GM19035 (cell line): ENCODE measurements around the gene GALNT17.
"Not testable (repeated sequence)": the region's sequence is repeated elsewhere in the genome, so short reads cannot be mapped to it uniquely, and the experiment has no call there.

Experiments
- ATAC-seq: cut with Tn5 transposase; IDR thresholded peaks from one replicate; pipeline ENCODE4 v1.9.1; 2021; ENCODE audit not compliant: unreplicated experiment

GALNT17 gene

GRCh38 chr7:71543396-71543795, 411.5 kb downstream of the GALNT17 start:
- no peak for ATAC-seq

DNA sequence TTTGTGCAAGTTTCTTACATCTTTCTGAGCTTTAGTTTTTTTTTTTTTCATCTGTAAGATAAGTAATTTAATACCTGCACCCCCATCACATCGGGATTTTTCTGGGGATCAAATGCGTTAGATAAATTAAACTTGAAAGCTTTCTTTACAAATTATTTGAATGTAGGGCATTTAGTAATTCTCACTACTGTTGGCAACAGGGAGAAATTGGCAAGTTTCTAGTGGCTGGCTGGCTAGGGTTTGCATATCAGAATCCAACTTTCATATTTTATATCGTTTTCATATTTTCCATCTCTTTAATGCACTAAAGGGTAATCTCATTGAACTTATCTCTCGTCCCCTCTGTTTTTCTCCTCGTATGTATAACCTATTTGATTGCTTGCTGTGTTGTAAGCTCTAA, 412.9 kb downstream of the GALNT17 start:
- no peak for ATAC-seq

DNA sequence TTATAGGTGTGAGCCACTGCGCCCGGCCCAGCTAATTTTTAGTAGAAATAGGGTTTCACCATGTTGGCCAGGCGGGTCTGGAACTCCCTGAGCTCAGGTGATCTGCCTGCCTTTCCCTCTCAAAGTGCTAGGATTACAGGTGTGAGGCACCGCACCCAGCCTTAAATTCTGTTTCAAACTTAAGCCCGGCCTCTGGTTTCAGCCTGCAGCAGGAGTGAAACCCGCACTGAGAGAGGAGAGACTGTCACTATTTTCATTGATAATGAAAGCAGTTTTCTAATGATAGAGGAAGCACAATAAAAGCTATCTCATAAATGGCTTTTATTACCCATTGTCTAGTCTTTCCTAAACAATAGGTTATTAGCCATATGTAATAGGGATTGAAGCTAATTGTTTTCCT, 415.5 kb downstream of the GALNT17 start:
- ATAC-seq: no peak

DNA sequence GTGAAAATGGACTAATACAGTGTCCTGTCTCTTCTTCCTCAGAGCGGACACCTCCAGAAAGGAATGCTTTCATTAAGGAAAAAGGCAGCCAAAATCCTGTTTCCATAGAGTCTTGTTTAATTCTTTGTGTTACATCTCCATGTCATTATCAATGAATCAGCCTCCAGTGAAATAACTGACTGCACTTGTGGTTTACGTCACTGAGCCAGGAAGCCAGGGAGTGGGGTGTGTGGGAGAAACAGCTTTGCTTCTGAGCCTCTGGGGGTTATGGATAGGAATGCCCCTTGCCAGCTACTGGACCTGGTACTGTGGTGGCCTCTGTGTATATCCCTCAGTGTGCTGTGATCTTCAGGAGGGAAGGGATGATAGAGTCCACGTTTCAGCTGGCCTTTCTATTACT, 416.8 kb downstream of the GALNT17 start:
- no peak for ATAC-seq

- no peak for ATAC-seq
Observed at GRCh38 chr7:71553306-71553705, 421.4 kb downstream of the GALNT17 start.

- no peak for ATAC-seq
Observed at GRCh38 chr7:71555758-71556157, 423.8 kb downstream of the GALNT17 start.

DNA sequence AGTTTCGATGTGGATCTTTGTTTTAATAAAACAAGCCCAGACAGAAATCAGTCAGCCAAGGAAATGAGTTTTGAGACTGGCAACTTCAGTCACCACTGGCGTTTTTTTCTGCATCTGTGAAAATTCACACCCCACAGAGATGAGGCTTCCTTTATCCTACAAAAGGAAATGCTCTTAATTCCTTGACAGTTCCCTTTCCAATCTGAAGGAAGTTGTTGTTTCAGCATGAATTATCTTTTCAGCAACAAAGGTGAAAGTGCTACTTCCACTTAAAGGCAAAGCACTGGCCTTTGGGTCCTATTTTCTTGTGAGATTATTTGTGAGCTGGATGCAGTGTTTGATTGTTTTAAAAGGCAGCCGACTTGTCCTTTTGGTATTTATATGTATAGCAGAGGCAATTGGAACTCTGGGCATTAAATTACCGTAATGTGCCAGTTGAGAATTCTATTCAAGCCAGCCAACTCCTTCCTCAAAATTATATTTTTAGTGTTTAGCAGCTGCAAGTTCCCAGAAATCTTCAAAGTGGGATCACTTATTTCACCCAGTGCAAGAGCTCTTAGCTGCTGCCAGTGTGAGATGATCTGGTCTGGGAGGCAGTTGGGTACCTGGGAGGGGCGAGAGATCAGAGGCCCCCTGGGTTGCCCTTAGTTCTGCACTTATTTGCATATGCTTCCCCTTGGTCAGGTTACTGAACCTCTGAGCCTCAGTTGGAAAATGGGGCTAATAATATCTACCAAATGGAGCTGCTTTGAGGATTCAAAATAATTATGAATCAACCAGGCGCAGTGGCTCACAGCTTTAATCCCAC, 427.1 kb downstream of the GALNT17 start:
- no peak for ATAC-seq

DNA sequence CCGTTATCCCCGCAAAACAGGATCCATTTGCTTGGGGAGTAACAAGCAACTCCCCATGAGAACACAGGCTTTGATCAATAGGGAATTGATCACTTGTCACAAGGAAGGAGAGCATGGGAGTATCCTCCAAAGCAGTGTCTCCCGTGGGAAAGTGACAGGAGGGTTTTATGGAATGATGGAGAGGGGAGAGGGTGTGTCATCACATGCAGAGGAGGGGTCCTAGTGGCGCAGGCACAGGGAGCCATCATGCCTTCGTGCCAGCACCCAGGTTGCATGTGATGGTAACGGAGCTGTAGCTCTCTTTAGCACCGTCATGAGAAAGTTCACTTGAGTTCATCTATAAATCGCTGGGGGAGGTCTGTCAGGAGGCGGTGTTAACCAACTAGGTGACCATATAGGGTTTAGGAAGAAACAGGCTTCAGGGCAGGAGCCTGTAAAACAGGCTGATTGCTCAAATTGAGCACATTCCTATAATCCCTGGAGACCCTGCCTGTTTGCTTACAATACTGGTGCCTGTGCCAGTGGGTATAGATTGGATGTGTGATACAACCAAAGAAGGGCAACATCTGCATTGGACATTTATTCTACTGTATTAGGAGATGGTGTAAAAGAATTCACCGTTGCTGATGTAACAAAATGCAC, 428.5 kb downstream of the GALNT17 start:
- no peak for ATAC-seq

DNA sequence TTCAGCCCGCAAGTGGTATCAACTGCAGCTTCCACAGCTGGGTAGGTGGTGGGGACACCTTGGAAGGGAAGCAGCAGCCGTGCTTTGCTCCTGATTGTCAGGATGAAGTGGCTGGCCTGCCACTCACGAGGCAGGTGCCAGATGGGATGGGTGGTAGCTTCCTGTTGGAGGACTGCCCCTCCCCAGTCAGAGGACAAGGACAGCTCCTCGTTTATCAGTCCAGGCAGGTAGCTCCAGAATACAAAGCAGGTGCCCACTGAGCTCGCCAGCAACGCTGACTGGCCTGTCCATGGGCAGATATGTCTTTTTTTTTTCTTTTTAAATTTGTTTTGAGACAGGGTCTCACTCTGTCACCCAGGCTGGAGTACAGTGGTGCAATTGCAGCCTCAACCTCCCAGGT, 431.3 kb downstream of the GALNT17 start:
- ATAC-seq: no peak

- no peak for ATAC-seq
Observed at GRCh38 chr7:71566376-71566775, 434.4 kb downstream of the GALNT17 start.

GRCh38 chr7:71566991-71567390, 435.0 kb downstream of the GALNT17 start:
- ATAC-seq: no peak

DNA sequence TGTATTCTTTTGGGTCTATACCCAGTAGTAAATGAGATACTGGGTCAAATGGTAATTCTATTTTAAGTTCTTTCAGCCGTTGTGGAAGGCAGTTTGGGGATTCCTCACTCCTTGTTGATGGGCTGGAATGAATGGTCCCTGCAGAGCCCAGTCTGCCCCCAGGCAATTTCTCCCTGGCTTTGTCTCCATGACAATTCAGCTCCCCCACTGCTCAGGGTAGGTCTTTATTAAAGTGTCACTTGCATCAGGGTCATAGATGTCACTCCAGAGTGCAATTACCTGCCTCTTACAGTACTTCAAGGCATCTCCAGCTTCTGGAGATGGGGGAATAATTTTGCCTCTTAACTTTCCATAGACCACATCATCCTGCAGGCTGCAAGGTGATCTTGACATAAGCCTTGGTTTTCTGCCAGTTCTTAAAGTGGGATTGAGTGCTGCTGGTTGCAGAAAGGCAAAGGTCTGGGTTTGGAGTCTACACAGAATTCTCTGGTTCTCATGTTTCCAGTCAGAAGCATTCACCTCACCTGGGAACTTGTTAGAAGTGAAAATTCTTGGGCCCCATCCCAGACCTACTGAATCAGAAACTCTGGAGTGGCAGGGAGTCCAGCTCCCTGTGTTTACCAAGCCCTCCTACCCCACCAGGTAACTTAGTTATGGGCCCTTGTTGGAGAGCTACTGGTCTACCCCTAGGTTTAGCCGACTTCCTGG, 442.4 kb downstream of the GALNT17 start:
- no peak for ATAC-seq

GRCh38 chr7:71580027-71580426, 448.1 kb downstream of the GALNT17 start:
- ATAC-seq: no peak

- ATAC-seq: no peak
Observed at GRCh38 chr7:71584256-71584655, 452.3 kb downstream of the GALNT17 start.

GRCh38 chr7:71591876-71592275, 459.9 kb downstream of the GALNT17 start:
- ATAC-seq: no peak

DNA sequence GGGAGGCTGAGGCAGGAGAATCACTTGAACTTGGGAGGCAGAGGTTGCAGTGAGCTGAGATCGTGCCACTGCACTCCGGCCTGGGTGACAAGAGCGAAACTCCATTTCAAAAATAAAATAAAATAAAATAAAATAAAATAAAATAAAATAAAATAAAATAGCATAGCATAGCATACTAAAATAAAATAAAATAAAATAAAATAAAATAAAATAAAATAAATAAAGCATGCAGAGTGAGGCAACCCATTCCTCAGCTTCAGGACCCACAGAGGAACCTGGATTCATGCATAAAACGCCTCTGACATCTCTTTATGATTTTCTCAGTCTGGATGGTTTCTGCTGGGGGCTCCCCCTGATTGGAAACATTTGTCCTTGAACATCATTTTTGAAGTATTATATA, 460.4 kb downstream of the GALNT17 start:
- ATAC-seq: not testable (repeated sequence)

GRCh38 chr7:71594736-71595135, 462.8 kb downstream of the GALNT17 start:
- ATAC-seq: no peak

- ATAC-seq: no peak
Observed at GRCh38 chr7:71595176-71595575, 463.2 kb downstream of the GALNT17 start.

DNA sequence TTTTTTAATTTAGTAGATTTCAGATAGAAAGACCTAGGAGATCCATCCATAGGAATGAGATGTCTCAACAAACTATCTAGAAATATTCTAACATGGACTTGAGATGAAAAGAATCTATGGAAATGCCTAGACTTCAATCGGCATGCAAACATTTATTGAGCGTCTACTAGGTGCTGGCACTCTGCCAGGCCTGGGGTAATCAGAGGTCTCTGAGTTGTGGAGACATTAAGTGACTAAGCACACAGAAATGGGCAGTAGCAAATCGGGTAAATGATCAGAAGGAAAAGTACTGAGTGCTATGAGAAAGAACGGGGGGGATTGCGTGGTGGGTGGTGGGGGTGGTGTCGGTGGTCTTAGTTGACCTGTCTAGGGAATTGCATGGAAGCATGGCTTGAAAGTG, 466.6 kb downstream of the GALNT17 start:
- ATAC-seq: no peak

- no peak for ATAC-seq
Observed at GRCh38 chr7:71601851-71602250, 469.9 kb downstream of the GALNT17 start.

GRCh38 chr7:71604818-71605414, 473.0 kb downstream of the GALNT17 start:
- ATAC-seq: no peak

DNA sequence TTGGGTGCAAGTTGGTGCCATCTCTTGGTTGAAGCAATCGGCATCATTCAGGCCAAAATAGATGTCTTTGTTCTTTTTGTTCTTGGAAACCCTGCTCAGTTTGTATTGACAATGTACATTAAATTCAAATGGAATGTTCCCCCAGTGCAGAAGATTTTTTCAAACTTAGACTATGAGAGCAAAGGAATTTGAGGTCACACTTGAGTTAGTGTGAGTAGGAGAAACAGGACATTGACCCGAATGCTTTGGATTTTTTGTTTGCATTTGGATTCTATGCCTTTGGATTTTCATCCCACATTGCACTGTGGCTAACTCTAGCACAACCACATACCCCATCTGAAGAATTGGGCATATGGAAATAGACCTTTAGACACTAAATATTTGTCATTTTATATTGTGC, 480.0 kb downstream of the GALNT17 start:
- ATAC-seq: no peak
